22Rv1 (cell line): ENCODE results near the gene MMP24.
A peak's percentile ranks its signal among the peaks of the same experiment; 100 is the strongest.

Source experiments
- H3K27ac ChIP-seq: fragments of 450-650 bp; 2 replicates; pipeline ENCODE4 v1.5.1; 2017
- CTCF ChIP-seq: fragments of 450-650 bp; IDR thresholded peaks from 2 replicates; pipeline ENCODE4 v1.5.1; 2017; ENCODE audit warnings: mild to moderate bottlenecking
- ZFX ChIP-seq: fragments of 450-650 bp; IDR thresholded peaks from 2 replicates; pipeline ENCODE4 v1.6.1; 2017; ENCODE audit warnings: antibody characterized with exemption, borderline replicate concordance

MMP24 gene

GRCh38 chr20:35226884-35227681 lies 593 bp downstream of the MMP24 start:
- H3K27ac ChIP-seq, result peak overlapping the region; percentile 54
- TF ChIP-seq CTCF (no peak), ZFX (no peak)

GRCh38 chr20:35232575-35232974 lies 6.1 kb downstream of the MMP24 start:
- no peak for TF ChIP-seq CTCF
- no peak for TF ChIP-seq ZFX
- no peak overlapping the region for H3K27ac ChIP-seq

DNA sequence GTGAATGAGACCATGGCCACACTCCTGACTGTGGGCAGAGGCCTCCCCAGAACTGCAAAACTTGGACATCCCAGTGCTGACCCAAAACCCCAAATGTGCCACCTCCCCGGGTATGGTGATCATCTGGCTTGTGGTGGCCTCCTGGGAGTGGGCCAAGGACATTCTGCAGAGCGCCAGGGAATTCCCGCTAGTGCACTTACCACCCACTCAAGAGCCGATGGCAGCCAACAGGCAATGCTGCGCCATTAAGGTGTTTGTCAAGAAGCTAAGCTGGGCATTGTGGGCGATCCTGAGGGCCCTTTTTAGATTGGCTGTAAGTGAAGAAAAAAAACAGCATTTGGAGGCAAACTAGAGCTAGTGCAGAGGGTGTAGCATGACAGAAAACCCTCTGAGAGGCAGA lies 9.4 kb downstream of the MMP24 start:
- no peak overlapping the region for H3K27ac ChIP-seq
- no peak for TF ChIP-seq ZFX
- TF ChIP-seq CTCF, result no peak

GRCh38 chr20:35237486-35237885 lies 11.0 kb downstream of the MMP24 start:
- H3K27ac ChIP-seq, result no peak overlapping the region

DNA sequence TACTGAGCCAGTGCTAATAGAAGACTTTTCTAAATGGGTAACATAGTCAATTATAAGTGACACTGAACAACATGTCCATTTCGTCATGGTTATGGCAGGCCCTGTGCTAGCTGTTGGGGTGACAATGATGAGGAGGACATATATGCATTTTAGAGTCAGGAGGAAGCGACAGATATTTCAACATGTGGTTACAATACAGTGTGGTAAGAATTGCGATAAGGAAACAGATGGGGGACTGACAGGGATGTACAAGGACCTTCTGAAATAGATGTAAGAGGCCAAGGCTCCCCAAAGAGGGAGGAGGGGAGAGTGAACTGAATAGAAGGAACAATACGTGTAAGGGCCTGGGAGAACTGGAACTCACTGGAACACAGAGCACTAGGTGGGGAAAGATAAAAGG lies 11.7 kb downstream of the MMP24 start:
- H3K27ac ChIP-seq, result no peak overlapping the region
- TF ChIP-seq CTCF (no peak), ZFX (no peak)

More at GRCh38 chr20:35237486-35237885, 11.0 kb downstream of the MMP24 start:
- TF ChIP-seq ZFX, result no peak
- TF ChIP-seq CTCF, result no peak

GRCh38 chr20:35238735-35239134 lies 12.2 kb downstream of the MMP24 start:
- H3K27ac ChIP-seq, result no peak overlapping the region
- TF ChIP-seq CTCF (no peak), ZFX (no peak)

- no peak overlapping the region for H3K27ac ChIP-seq
- TF ChIP-seq ZFX, result no peak
- TF ChIP-seq CTCF, result no peak
Observed at GRCh38 chr20:35240083-35240810, 13.8 kb downstream of the MMP24 start.
